Superior temporal gyrus (tissue), 1 donor: ENCODE results near the gene KRT76.
"Not testable (repeated sequence)": the region's sequence is repeated elsewhere in the genome, so short reads cannot be mapped to it uniquely, and the experiment has no call there.

ENCODE experiments used
- DNase-seq: peaks from one replicate; pipeline ENCODE4 v3.0.0-alpha.2; 2016; ENCODE audit errors: extremely low spot score

The KRT76 gene

DNA sequence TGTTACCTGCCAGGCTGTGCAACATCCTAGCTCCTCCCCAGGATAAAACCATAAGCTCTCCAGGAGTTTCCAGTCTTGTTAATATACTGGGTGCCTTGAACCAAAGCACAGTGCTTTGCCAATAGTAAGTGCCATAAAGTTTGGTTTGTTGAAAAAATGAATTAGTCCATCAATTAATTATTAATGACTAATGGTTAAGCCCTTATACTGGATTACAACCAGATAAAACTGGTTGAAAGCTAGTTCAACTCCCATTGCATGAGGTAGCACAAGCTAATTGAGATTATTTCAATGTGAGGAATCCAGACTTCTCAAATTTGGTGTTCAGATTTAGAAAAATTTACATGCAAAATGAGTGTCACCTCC is 20.4 kb upstream of the KRT76 start:
- no peak for DNase-seq

DNA sequence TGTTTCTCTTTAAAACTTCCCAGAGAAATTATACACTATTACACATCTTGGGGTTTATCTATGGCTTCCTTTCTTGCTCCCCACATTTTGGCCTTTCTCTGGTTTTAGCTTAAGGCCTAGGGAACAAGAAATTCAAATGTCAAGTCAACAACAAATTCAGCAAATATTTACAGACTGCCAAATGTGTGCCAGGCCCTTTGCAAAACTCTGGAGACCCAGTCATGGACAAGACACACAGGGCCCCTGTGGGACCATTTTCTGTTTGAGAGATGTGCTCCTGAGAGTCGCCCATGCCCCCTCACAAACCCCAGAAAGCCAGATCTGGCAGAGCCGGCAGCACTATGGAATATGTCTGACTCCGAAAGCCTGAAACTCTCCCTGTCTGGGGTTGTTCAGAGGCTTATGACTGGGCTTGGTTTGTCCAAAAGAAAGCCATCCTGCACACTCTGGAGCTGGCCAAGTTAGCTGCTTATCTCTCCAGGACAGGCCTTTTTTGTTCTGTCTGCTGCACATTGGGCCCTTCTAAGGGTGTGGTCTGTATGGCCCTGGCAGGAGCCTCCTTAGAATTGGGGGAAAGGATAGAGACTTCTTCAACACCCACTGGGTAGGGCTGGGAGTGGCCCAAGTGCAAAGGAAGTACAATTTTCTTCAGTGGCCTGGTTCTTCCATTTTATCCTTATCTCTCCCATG is 19.8 kb upstream of the KRT76 start:
- DNase-seq = no peak

DNA sequence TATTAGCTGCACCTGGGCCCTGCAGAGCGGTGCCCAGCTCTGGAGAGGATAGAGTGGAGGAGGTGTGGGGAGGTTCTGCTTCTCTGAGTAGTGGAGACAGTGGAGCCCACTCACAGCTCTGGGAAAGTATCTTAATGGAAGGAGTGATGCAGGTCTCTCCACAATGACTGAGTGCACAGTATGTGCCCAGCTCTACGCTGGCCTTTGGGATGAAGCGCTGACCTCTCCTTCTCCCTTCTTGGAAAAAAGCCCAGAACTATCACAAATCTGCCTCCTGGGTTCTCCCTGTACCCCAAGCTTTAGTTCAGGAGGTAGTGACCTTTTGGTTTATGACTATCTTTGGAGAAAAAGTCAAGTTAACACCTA is 19.3 kb upstream of the KRT76 start:
- no peak for DNase-seq

DNA sequence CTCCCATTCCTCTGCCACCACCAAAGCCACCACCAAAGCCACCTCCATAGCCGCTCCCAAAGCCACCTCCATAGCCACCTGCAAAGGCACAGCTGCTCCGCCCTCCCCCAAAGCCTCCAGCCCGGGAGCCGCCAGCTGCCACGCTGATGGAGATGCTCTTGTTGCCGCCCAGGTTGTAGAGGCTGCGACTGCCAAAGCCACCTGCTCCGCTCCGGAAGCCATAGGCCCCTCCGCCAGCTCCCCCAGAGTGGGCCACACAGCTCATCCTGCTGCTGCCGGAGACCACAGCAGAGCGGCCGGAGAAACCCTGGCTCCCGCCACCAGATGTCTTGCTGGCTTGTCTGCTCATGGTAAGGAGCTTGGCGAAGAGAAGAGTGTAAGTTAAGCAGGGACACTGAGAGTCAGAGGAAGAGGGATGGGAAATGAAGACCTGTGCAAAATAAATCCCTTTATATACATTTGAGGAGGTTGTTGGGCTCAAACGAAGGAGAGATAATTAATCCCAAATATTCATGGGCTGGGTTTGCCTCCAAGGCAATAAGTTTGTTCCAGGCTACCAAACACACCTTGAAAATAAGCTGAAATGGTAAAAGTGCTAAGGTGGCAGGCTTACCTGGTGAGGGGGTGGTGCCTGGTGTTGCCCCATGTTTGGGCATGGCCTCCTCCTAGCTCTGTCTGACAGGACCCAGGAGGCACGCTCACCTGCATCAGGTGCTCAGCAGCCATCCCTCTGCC is 18.7 kb upstream of the KRT76 start, which contains the start of gene KRT3:
Gene KRT3, minus strand, starts transcription at position 424 of the 735 bp plus-strand sequence. Its CDS starts 75 bp downstream, at position 349.
- no peak for DNase-seq

DNA sequence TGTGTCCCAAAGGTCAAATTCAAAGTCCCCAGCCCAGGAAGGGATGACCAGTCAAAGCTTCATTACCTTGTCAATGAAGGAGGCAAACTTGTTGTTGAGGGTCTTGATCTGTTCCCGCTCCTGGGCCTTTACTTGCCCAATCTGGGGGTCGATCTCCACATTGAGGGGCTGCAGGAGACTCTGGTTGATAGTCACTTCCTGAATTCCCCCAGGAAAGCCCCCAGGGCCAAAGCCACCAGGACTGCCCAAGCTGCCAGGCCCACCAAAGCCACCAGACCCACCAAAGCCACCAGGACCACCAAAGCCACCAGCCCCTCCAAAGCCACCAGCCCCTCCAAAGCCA is 18.2 kb upstream of the KRT76 start:
- not testable (repeated sequence) for DNase-seq

DNA sequence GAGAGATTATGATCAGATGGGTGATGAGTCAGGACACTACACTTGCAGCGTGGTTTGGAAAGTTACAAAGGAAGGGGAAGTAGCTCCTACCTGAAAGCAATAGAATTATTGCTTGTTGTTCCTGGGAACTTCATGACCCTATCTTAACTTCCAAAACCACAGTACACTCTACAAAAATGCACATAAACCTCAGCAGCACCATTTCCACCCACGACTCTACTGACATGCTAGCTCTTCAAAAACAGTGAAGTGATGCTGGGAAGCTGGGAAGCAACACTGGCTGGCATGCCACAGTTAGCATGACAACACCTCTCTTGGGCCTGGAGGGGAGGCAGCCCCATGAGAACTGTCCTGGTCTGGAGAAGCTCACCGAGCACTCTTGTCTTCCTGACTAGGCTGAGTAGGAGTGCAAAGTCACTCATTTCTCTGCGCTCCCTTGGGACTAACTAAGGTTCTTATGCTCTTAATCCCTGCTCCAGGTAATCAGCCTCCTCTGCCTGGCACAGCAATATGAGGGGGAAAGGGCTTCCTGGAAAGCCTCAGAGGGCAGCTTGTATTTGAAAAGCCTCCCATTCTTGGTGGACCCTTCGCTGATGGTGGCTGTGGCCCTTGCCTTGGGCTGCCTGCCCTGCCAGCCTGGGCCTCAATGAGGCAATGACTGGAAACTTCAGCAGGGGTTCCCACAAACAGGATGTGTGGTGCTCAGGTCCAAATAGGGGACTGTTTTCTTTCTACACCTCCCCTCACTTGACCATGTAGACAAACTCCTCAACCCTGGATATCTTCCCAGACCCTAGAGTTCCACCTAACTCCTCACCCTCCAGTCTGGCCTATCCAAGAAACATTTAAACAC is 17.6 kb upstream of the KRT76 start:
- DNase-seq = no peak

DNA sequence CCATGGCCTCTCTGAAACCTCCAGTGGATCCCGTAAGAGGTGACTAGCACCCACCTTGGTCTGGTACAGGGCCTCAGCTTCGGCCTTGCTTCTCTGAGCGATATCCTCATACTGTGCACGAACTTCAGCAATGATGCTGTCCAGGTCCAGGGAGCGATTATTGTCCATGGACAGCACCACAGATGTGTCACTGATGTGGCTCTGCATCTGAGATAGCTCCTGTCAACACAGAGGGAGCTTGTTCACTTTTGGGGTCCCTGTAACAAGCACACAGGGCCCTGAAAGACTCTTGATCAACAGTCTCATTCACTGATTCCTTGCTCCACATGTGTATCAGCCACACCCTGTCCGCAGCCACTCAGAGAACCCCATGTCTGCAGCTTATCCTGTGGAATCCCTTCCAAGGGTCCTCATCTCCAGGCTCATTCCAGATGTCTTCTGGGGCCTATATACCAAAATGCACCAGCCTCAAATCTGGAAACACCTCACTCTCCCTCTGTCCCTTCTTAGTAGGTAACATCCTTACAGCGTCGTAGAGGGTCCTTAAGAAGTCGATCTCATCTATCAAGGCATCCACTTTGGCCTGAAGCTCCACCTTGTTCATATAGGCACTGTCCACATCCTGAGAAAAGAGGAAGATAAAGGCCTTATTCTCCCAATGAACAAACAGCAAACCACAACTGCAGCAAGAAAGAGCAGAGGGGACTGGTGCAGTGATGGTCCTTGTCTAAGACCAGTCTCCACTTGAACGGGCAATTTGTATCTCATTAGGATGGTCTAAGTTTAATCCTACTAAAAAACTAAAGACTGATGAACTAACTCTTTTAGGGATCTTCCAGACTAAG is 15.3 kb upstream of the KRT76 start:
- DNase-seq = no peak

DNA sequence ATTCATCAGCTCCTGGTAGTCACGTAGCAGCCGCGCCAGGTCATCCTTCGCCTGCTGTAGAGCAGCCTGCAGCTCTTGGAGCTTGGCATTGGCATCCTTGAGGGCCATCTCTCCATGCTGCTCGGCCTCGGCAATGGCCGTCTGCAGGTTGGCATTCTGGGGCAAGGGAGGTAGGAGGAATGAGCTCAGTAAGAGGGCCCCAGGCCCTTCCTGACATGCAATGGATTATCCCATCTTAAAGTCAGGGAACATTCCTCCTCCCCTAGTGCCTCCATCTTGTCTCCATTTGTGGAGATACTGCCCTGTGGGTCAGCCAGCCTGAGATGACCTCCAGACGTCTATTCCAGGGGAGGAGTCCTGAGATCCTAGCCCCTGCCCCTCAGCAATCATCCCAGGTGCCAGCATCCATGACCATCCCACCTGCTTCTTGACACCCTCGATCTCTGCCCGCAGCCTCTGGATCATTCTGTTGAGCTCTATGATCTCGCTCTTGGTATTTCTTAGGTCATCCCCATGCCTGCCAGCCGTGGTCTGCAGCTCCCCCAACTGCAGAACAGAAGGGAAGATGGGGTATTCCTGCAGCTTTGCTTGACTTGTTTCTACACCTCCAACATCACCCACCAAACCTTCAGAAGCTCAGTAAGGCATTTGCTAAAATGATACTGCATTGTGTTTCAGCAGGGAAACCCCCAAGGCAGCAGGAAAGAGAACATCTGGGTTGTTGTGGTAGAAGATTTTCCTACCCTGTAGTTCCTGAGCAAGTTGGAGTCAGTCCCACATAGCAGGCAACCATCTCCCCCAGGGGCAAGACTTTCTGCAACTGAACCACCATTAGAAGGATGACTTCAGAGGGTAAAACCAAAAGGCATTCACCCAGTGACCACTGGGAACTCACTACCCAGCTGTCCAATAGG is 14.4 kb upstream of the KRT76 start:
- no peak for DNase-seq

DNA sequence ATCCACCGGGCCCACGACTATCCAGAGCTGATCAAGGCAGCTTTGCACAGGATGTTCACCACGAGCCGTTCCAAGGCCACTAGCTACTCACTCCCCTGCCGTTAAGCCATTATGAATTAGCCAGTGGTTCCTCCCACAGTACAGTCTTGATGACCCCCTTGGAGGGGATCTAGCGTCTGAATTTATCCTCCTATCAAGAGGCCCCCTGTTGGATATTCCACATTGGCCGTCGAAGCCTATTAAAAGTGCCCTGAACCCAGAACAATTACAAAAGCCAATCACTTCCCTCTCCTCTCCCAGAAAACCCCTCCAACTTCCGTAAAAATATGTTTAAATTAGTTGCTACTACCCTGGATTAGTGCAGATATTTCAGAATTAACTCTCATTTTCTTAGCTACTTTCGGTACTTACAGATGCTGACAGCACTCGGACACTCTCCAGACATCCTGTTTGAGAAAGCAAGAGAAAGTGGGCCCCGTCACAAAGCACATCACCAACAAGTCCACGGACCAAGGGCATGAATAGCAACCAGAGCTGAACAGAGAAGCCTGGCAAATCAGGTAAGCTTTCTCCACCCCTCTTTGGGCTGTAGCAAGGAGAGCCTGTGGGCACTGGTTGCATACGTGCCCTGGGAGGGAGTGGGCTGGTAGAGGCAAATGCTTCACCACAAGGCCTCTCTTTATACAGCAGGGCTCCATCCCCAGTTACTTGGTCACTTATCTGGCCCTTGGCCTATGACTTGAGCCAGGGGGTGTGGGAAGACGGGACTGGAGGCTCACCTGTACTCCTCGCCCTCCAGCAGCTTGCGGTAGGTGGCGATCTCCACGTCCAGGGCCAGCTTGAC is 13.5 kb upstream of the KRT76 start:
- DNase-seq = no peak

DNA sequence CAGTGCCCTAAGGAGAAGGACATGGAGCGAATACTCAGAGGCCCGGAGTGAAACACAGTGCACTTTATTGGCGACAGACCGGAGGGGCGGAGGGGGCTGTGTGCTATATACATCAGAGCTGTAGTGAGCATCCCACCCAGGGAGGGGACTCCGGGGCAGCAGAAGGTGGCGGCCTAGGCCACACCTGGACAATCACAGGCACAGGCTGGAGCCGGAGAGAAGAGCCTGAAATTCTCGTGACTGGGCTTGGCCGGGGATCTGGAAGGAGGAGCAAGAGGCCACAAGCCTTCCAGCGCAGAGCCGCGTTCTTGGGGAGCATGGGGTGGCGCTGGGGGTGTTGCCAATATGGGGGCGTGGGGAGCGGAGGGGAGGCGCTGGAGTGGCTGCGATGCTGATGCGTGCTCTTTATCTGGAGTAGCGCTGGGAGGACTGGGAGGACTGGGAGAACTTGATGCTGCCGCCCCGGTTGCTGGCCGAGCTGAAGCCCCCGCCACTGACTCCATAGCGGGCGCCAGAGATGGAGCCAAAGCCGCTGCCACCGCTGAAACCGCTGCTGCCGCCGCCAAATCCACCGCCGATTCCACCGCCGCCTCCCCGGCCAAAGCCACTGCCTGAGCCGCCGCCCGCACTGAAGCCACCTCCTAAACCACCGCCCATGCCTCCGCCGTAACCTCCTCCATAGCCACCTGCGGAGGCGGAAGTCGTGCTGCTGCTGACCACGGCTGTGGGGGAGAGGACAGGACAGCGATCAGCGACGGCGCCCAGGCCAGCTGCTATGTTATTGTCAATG is 12.7 kb upstream of the KRT76 start:
- no peak for DNase-seq

DNA sequence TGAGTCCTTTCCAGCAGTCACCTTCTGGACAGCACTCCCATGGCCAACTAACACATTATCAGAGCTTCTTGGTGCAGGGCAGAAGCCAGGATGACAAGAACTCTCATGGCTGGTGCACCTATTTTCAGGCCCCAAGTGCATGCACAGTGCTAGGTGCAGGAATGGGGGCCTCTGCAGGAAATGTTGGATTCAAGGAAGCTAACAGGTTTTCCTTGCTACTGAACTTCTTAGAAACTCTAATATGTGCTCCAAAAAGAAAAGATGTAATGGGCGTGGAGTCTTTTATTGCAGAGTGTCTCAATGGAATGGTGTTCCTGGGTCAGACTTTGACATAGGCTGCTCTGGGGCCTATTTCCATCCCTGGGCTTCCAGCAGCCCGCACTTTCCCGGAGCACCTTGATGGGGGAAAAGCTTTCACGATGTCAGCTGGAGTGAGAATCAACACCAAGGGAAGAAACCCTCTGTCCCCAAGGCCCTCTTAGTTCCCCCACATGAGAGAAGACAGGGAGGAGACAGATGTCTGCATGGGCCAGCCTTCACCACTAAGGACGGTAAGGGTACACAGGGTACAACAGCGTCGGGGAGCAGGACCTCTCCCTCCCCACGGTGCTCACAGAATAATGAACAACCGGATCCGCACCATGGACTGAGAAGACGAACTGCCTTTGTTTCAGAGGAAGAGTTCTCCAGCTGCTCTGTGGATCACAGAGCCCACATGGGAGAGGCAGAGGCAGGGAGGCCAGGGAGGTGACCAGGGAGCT is 11.9 kb upstream of the KRT76 start:
- DNase-seq = no peak

DNA sequence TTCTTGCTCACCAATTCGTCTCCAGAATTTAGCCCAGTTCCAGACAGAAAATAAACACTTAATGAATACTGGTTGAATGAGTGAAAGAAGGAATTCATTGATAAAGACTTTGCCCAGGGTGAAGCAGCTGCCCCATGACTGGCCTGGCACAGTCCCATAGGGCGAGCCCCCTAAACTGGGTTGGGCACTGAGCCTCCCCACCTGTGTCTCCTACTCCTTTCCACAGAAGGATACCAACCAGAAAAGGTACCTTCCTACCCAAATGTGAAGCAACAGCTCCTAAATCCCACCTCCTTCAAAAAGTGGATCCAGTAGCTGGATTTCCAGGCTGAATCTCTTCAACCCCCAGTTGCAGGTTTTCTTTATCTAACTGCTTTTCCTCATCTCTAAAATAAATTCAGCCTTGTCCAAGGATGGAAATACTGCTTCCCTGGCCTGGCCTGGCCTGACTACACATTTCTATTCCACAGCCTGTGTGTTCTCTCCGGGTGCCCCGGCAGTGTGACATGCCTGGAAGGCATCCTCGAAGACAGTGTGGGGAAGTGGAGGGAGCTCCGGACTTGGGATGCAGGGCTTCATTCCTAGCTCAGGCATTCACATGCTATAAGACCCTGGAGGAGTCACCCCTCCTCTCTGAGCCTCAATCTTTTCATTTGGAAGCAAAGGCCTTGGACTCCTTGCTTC is 11.2 kb upstream of the KRT76 start:
- DNase-seq = no peak

DNA sequence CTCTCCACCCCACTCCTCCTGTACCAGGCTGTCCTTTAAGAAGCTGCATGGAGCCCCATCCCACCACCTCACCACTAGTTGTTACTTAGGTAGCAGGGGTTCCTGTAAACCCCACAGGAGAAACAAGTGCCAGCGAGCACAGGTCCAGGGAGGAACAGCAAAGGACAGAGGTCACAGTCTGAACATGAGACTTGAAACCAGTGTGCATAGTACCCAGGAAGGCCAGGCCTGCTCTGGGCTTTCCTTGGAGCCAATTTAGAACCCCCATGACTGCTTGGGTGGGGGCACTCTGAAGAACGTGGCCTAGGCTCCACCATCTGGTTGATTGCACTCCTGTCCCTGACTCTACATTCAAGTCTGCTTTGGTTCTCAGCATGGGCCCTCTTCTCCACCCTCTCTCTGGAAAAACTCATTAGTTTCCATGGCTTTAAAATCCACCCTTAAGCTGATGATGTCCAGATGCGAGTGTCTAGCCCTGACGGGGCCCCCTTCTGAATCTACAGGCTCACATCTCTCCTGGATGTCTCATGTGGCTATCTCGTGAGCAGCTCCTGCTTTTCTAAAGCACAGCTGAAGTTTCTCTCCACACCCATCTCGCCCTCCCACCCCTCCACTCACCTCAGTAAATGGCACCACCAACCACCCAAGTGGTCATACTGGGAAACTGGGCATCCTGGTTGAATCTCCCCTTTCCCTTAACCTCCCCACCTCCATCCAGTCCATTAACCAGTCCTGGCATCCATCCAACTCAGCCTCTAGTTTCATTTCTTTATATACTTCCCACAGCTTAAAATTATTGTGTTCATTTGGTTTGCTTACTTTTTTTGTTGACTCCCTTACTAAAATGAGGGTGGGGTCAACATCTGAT is 10.4 kb upstream of the KRT76 start:
- no peak for DNase-seq

DNA sequence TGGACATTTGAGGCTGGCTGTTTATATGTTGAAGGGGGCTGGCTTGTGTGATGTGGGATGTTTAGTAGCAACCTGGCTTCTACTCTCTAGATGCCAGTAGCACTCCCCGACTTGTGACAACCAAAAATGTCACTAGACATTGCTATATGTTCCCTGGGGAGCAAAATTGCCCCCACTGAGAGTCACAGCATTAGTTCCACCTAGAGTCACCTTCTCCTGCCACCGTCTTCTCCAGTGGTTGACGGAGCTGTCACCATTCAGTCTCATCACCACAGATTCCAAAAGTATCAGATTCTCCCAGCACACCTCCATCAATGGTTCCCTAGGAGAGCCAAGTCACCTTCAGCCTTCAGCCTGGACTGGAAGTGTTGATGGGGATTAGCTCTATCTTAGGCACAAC is 7.8 kb upstream of the KRT76 start:
- no peak for DNase-seq

DNA sequence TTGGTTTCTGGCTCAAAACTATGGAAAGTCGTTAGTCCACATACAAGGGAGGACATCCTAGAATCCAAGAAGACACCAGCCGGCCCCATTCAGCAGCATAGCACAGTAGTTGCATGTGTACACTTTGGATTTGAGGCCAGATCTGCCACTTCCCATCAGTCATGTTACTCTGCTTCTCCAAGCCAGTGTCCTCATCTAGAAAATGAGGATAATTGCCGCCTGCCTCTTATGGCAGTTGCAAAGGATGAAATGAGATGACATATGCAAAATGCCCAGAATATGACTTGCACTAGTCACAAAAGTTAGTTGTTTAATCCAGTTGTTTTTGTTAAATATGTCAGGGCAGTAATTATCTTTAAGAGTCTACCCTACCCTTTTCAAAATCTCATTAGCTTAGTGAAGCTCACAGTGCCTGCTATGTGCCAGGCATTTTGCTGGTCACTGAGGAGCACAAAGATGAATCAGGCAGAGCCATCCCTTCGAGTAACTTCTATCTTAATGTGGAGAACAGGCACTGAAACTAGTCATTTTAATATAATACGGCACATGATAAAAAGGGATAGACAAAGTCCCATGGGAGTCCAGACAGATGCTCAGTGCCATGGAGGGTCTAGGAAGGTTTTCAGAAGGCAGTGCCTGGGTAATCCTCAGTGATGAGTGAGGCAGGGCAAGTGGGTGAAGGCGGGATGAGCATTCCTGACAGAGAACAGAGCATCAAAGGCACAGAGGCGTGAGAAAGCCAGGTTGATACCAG is 6.6 kb upstream of the KRT76 start:
- no peak for DNase-seq

DNA sequence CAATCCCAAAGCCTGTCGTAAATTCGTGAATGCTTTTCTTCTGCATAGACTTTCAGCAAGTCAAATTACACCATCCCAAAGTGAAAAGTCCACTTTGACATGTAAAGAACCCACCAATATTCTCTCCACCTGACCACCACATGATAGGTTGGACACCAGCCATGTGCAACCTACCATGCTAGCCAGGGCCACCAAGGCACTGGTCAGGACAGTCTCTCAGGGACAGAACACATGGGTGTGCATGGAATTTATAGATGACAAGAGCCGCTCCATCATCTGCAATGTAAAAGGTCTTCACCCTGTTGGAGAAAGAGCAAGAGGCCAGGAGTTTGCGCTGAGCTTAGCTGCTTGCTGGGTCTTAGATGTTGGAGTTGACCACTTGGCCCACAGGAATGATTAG is 5.4 kb upstream of the KRT76 start:
- DNase-seq = no peak
